H1 (cell line): Measurements from ENCODE around the gene THUMPD3. TPM values are rescaled to one million over a fixed set of nuclear protein-coding genes. Genes with fewer than 3 reads are reported as not detected.

Source experiments
- CTCF ChIA-PET: fragments of 300-600 bp; sonication (Branson Sonifier 250); formaldehyde crosslinking; loops from one replicate; lab custom pipeline; 2021; ENCODE audit not compliant: partially characterized antibody; lab: Charles Lee
- POLR2A ChIA-PET: fragments of 300-600 bp; sonication (Branson Sonifier 250); formaldehyde crosslinking; loops from one replicate; lab custom pipeline; 2021; ENCODE audit warnings: inconsistent platforms; ENCODE audit not compliant: partially characterized antibody; lab: Charles Lee
- DNase-seq, 2 experiments: peaks; one replicate each; pipeline versions ENCODE4 v3.0.0 to v3.0.0-alpha.2; 2010 to 2022; ENCODE audit warnings: low spot score in 2 of 2, low read depth in 1 of 2, mixed read lengths in 1 of 2
- FAIRE-seq: peaks from 2 replicates; lab custom pipeline; 2011; peaks lifted over from hg19 to GRCh38; lab: Jason Lieb, UNC
- H2AFZ ChIP-seq: 2 replicates; pipeline ENCODE4 v1.8.1; 2012; ENCODE audit warnings: low read length, inconsistent platforms
- H2AK5ac ChIP-seq: 2 replicates; pipeline ENCODE4 v1.6.1; 2013; ENCODE audit warnings: low read depth, low read length
- H2BK120ac ChIP-seq: replicated peaks from 2 replicates; pipeline ENCODE3; 2013; ENCODE audit warnings: low read depth, low read length, inconsistent platforms
- H2BK12ac ChIP-seq: 2 replicates; pipeline ENCODE4 v1.6.1; 2013; ENCODE audit warnings: low read depth, low read length
- H2BK15ac ChIP-seq: 2 replicates; pipeline ENCODE4 v1.6.1; 2013; ENCODE audit warnings: low read length
- H2BK20ac ChIP-seq: 2 replicates; pipeline ENCODE4 v1.6.1; 2013; ENCODE audit warnings: low read length
- H2BK5ac ChIP-seq: 2 replicates; pipeline ENCODE4 v1.6.1; 2013; ENCODE audit warnings: low read depth, low read length
- H3K14ac ChIP-seq: 2 replicates; pipeline ENCODE4 v1.6.1; 2013; ENCODE audit warnings: inconsistent platforms; ENCODE audit not compliant: insufficient read length
- H3K18ac ChIP-seq: 2 replicates; pipeline ENCODE4 v1.6.1; 2013; ENCODE audit warnings: low read length; ENCODE audit errors: extremely low read depth
- H3K23ac ChIP-seq: 2 replicates; pipeline ENCODE4 v1.6.1; 2013; ENCODE audit warnings: inconsistent platforms; ENCODE audit not compliant: insufficient read length
- H3K23me2 ChIP-seq: 2 replicates; pipeline ENCODE4 v1.6.1; 2013; ENCODE audit warnings: low read depth, low read length
- H3K27ac ChIP-seq: 2 replicates; pipeline ENCODE4 v1.6.1; 2011; ENCODE audit warnings: low read depth, low read length, inconsistent platforms
- H3K27me3 ChIP-seq, 4 experiments: replicated peaks in 1 of 4; 1 replicate in 1 of 4; 2 replicates in 3 of 4; pipeline versions ENCODE4 v1.6.1 to v1.8.1; 2011 to 2013; ENCODE audit warnings: low read length in 3 of 4, mild to moderate bottlenecking in 3 of 4, inconsistent platforms in 2 of 4, mixed read lengths in 2 of 4, moderate library complexity in 1 of 4; ENCODE audit not compliant: control insufficient read depth in 3 of 4, insufficient read depth in 3 of 4; ENCODE audit errors: extremely low read depth in 1 of 4
- H3K36me3 ChIP-seq, 4 experiments: 2 replicates each; pipeline versions ENCODE4 v1.6.1 to v1.8.1; 2011 to 2013; ENCODE audit warnings: mild to moderate bottlenecking in 4 of 4, low read length in 3 of 4, moderate library complexity in 2 of 4, control low read depth in 1 of 4, inconsistent platforms in 1 of 4; ENCODE audit not compliant: insufficient read depth in 4 of 4, control insufficient read depth in 2 of 4
- H3K4ac ChIP-seq: replicated peaks from 2 replicates; pipeline ENCODE3; 2013; ENCODE audit warnings: low read length, low read depth, mixed read lengths, inconsistent platforms; ENCODE audit not compliant: insufficient read length
- H3K4me1 ChIP-seq, 4 experiments: replicated peaks in 1 of 4; 1 replicate in 1 of 4; 2 replicates in 3 of 4; pipeline versions ENCODE4 v1.6.1 to v1.8.1; 2011 to 2013; ENCODE audit warnings: low read length in 3 of 4, inconsistent platforms in 2 of 4, mixed read lengths in 1 of 4; ENCODE audit not compliant: insufficient read depth in 4 of 4, control insufficient read depth in 3 of 4
- H3K4me2 ChIP-seq, 2 experiments: 2 replicates each; pipeline versions ENCODE4 v1.6.1 to v1.8.1; 2011 to 2013; ENCODE audit warnings: low read depth in 2 of 2, low read length in 2 of 2, control low read depth in 1 of 2, inconsistent platforms in 1 of 2, mild to moderate bottlenecking in 1 of 2; ENCODE audit not compliant: insufficient read depth in 1 of 2
- H3K4me3 ChIP-seq, 4 experiments: fragments of 200-600, 300-600 bp in 1 of 4; sonication (generic), shearing (Covaris generic), sonication (Bioruptor Twin) in 1 of 4; 2 replicates each; pipeline versions ENCODE4 v1.5.1 to v1.8.1; 2011 to 2016; ENCODE audit warnings: low read length in 4 of 4, low read depth in 3 of 4, control low read depth in 2 of 4, inconsistent platforms in 2 of 4, mild to moderate bottlenecking in 2 of 4, mixed read lengths in 1 of 4, moderate library complexity in 1 of 4; ENCODE audit not compliant: insufficient read depth in 2 of 4; ENCODE audit errors: extremely low read depth in 1 of 4
- H3K56ac ChIP-seq: replicated peaks from 2 replicates; pipeline ENCODE3; 2013; ENCODE audit warnings: low read depth, mild to moderate bottlenecking, mixed read lengths, low read length, inconsistent platforms; ENCODE audit not compliant: insufficient read length
- H3K79me1 ChIP-seq: 2 replicates; pipeline ENCODE4 v1.6.1; 2013; ENCODE audit warnings: low read depth, low read length, control low read depth
- H3K79me2 ChIP-seq, 2 experiments: 2 replicates each; pipeline versions ENCODE4 v1.6.1 to v1.8.1; 2012 to 2013; ENCODE audit warnings: low read length in 2 of 2, mild to moderate bottlenecking in 2 of 2, inconsistent platforms in 1 of 2; ENCODE audit not compliant: insufficient read depth in 2 of 2, control insufficient read depth in 1 of 2
- H3K9ac ChIP-seq, 4 experiments: replicated peaks in 1 of 4; 1 replicate in 1 of 4; 2 replicates in 3 of 4; pipeline versions ENCODE4 v1.6.1 to v1.8.1; 2011 to 2013; ENCODE audit warnings: low read depth in 3 of 4, low read length in 3 of 4, control low read depth in 2 of 4, mild to moderate bottlenecking in 2 of 4, moderate library complexity in 2 of 4, inconsistent platforms in 1 of 4; ENCODE audit errors: extremely low read depth in 1 of 4
- H3K9me3 ChIP-seq, 2 experiments: 2 replicates each; pipeline versions ENCODE4 v1.6.1 to v1.8.1; 2012 to 2013; ENCODE audit warnings: mild to moderate bottlenecking in 2 of 2, moderate library complexity in 2 of 2, control low read depth in 1 of 2, inconsistent platforms in 1 of 2, low read depth in 1 of 2, low read length in 1 of 2, mixed read lengths in 1 of 2; ENCODE audit not compliant: insufficient read depth in 2 of 2
- H4K20me1 ChIP-seq, 2 experiments: replicated peaks in 1 of 2; 2 replicates each; pipeline versions ENCODE3 to v1.8.1; 2011 to 2013; ENCODE audit warnings: inconsistent platforms in 2 of 2, low read length in 2 of 2, mild to moderate bottlenecking in 1 of 2; ENCODE audit not compliant: insufficient read depth in 2 of 2, control insufficient read depth in 1 of 2
- H4K5ac ChIP-seq: 2 replicates; pipeline ENCODE4 v1.6.1; 2013; ENCODE audit warnings: low read length, low read depth, mixed read lengths, inconsistent platforms; ENCODE audit not compliant: insufficient read length
- H4K8ac ChIP-seq: 2 replicates; pipeline ENCODE4 v1.8.0; 2013; ENCODE audit warnings: mild to moderate bottlenecking, moderate library complexity, low read length, inconsistent platforms; ENCODE audit not compliant: insufficient read depth; ENCODE audit errors: extremely low read depth
- H4K91ac ChIP-seq: replicated peaks from 2 replicates; pipeline ENCODE3; 2013; ENCODE audit warnings: low read length, mixed read lengths, inconsistent platforms; ENCODE audit not compliant: insufficient read length
- EZH2 ChIP-seq: fragments of 200-600 bp; sonication (generic); IDR thresholded peaks from 2 replicates; pipeline ENCODE4 v1.7.1; 2012; ENCODE audit warnings: low read depth, mild to moderate bottlenecking, moderate library complexity, low read length, inconsistent platforms; ENCODE audit not compliant: severe bottlenecking
- PHF8 ChIP-seq: fragments of 200-600 bp; sonication (generic); conservative IDR thresholded peaks from 2 replicates; pipeline ENCODE4 v1.7.1; 2012; ENCODE audit warnings: low read depth, mild to moderate bottlenecking, inconsistent platforms, low read length, moderate library complexity
- POU5F1 ChIP-seq: IDR thresholded peaks from 2 replicates; pipeline ENCODE4 v1.6.1; 2011; ENCODE audit warnings: low read depth, mild to moderate bottlenecking, low read length, moderate library complexity
- SUZ12 ChIP-seq: fragments of 200-600 bp; sonication (generic); IDR thresholded peaks from 2 replicates; pipeline ENCODE4 v1.6.1; 2012; ENCODE audit warnings: mild to moderate bottlenecking, inconsistent platforms, low read length, moderate library complexity, mixed read lengths
- TEAD4 ChIP-seq: IDR thresholded peaks from 2 replicates; pipeline ENCODE4 v1.6.1; 2012; ENCODE audit warnings: low read depth, low read length, inconsistent platforms, mixed read lengths
- WGBS, 2 experiments: shearing (Covaris generic) in 1 of 2; methylation state at CpG; one replicate each; pipeline versions ENCODE4 v1.1.6 to v1.1.7; 2013 to 2015; ENCODE audit warnings: low lambda C conversion rate in 2 of 2, mixed read lengths in 2 of 2, inconsistent platforms in 1 of 2, low coverage in 1 of 2, missing lambda C conversion rate in 1 of 2; ENCODE audit not compliant: insufficient replicate concordance in 2 of 2, insufficient coverage in 1 of 2, insufficient read length in 1 of 2; ENCODE audit errors: extremely low coverage in 1 of 2, missing lambda C conversion rate in 1 of 2; 5-methylcytosine and 5-hydroxymethylcytosine counted together
- polyA plus RNA-seq, 7 experiments: library from polyadenylated mRNA; depleted of rRNA in 3 of 7; stranded (reverse) in 5 of 7; unstranded in 2 of 7; fragments of >200 nt in 5 of 7; fragments of 200-250 nt in 2 of 7; gene quantifications; 1 replicate in 5 of 7; 2 replicates in 1 of 7; 4 replicates in 1 of 7; pipeline versions ENCODE4 v1.2.1 to v1.2.3, GENCODE V29; 2011 to 2013; ENCODE audit warnings: missing spikeins in 2 of 7, mixed read lengths in 2 of 7
- total RNA-seq: library from RNA; stranded (reverse); fragmentation: NEBNext Ultra II Directional; extraction: Animal tissue kit (Norgen Biotek cat#: 25700); gene quantifications from 2 replicates; pipeline ENCODE4 v1.2.1, GENCODE V29; 2021

The THUMPD3 gene
- total and polyA plus RNA-seq, 2 of the 8 experiments (the other 6 are each of a cell fraction or from before 2014, with no cell fraction given) = 26.7 to 68.9 TPM

- no peaks in the 10 kb centered on the region; a peak in 3 of 8 replicates for H3K36me3 ChIP-seq
- POLR2A ChIA-PET = interaction anchor here (1.1 kb wide), 1 partner anchor 8 kb away, joined by 3 read pairs; no protein-coding TSS in a partner anchor
- H3K23me2 ChIP-seq = no peaks in the 10 kb centered on the region
- H3K4me3 ChIP-seq = no peak overlapping the region
- peaks cover 7 to 19% of the 10 kb centered on the region in 2 experiments; a peak in 3 of 4 replicates for H3K9me3 ChIP-seq
- no peak overlapping the region for H3K4ac ChIP-seq
- no peak overlapping the region for H3K4me2 ChIP-seq
- DNase-seq (no peak), FAIRE-seq (no peak)
- no peak overlapping the region for H2BK20ac ChIP-seq
- H3K79me2 ChIP-seq = no peaks in the 10 kb centered on the region
- no peak overlapping the region for H3K14ac ChIP-seq
- WGBS, 2 experiments = 87% methylated on average over 2 of the region's 2 CpGs; no CpG with 5 or more reads in 1 of the 2 experiments
- no peaks in the 10 kb centered on the region for H3K27me3 ChIP-seq
- H3K79me1 ChIP-seq = no peaks in the 10 kb centered on the region
- peaks cover 0 to 5% (median 0%) of the 10 kb centered on the region in 4 experiments; a peak in 3 of 7 replicates for H3K4me1 ChIP-seq
- H3K23ac ChIP-seq = no peak overlapping the region
- no peak overlapping the region for H2AK5ac ChIP-seq
- TF ChIP-seq SUZ12 (no peak), TEAD4 (no peak), PHF8 (no peak), EZH2 (no peak), POU5F1 (no peak)
- H4K91ac ChIP-seq = no peak overlapping the region
- no peak overlapping the region for H4K8ac ChIP-seq
- H3K9ac ChIP-seq = no peak overlapping the region
- H4K5ac ChIP-seq = no peak overlapping the region
- no peak overlapping the region for H2BK12ac ChIP-seq
- no peak overlapping the region for H3K18ac ChIP-seq
- no peak overlapping the region for H2BK15ac ChIP-seq
- no peak overlapping the region for H2BK120ac ChIP-seq
- H3K56ac ChIP-seq = no peak overlapping the region
- CTCF ChIA-PET = interaction anchor here (3.4 kb wide), 1 partner anchor 19 kb away, joined by 15 read pairs; no protein-coding TSS in a partner anchor
- H2BK5ac ChIP-seq = no peak overlapping the region
- H3K27ac ChIP-seq = no peak overlapping the region
- H2AFZ ChIP-seq = no peak overlapping the region
- no peaks in the 10 kb centered on the region for H4K20me1 ChIP-seq
Observed at GRCh38 chr3:9322780-9323179, 40.1 kb upstream of the THUMPD3 start.
